H1 (cell line): ENCODE measurements around the gene PIAS2. TPM values are rescaled to one million over a fixed set of nuclear protein-coding genes. Genes with fewer than 3 reads are reported as not detected.

Experiments
- CTCF ChIA-PET: fragments of 300-600 bp; sonication (Branson Sonifier 250); formaldehyde crosslinking; loops from one replicate; lab custom pipeline; 2021; ENCODE audit not compliant: partially characterized antibody; lab: Charles Lee
- POLR2A ChIA-PET: fragments of 300-600 bp; sonication (Branson Sonifier 250); formaldehyde crosslinking; loops from one replicate; lab custom pipeline; 2021; ENCODE audit warnings: inconsistent platforms; ENCODE audit not compliant: partially characterized antibody; lab: Charles Lee
- DNase-seq, 2 experiments: peaks; one replicate each; pipeline versions ENCODE4 v3.0.0 to v3.0.0-alpha.2; 2010 to 2022; ENCODE audit warnings: low spot score in 2 of 2, low read depth in 1 of 2, mixed read lengths in 1 of 2
- FAIRE-seq: peaks from 2 replicates; lab custom pipeline; 2011; peaks lifted over from hg19 to GRCh38; lab: Jason Lieb, UNC
- H2AFZ ChIP-seq: 2 replicates; pipeline ENCODE4 v1.8.1; 2012; ENCODE audit warnings: low read length, inconsistent platforms
- H2AK5ac ChIP-seq: 2 replicates; pipeline ENCODE4 v1.6.1; 2013; ENCODE audit warnings: low read depth, low read length
- H2BK120ac ChIP-seq: replicated peaks from 2 replicates; pipeline ENCODE3; 2013; ENCODE audit warnings: low read depth, low read length, inconsistent platforms
- H2BK12ac ChIP-seq: 2 replicates; pipeline ENCODE4 v1.6.1; 2013; ENCODE audit warnings: low read depth, low read length
- H2BK15ac ChIP-seq: 2 replicates; pipeline ENCODE4 v1.6.1; 2013; ENCODE audit warnings: low read length
- H2BK20ac ChIP-seq: 2 replicates; pipeline ENCODE4 v1.6.1; 2013; ENCODE audit warnings: low read length
- H2BK5ac ChIP-seq: 2 replicates; pipeline ENCODE4 v1.6.1; 2013; ENCODE audit warnings: low read depth, low read length
- H3K14ac ChIP-seq: 2 replicates; pipeline ENCODE4 v1.6.1; 2013; ENCODE audit warnings: inconsistent platforms; ENCODE audit not compliant: insufficient read length
- H3K18ac ChIP-seq: 2 replicates; pipeline ENCODE4 v1.6.1; 2013; ENCODE audit warnings: low read length; ENCODE audit errors: extremely low read depth
- H3K23ac ChIP-seq: 2 replicates; pipeline ENCODE4 v1.6.1; 2013; ENCODE audit warnings: inconsistent platforms; ENCODE audit not compliant: insufficient read length
- H3K23me2 ChIP-seq: 2 replicates; pipeline ENCODE4 v1.6.1; 2013; ENCODE audit warnings: low read depth, low read length
- H3K27ac ChIP-seq: 2 replicates; pipeline ENCODE4 v1.6.1; 2011; ENCODE audit warnings: low read depth, low read length, inconsistent platforms
- H3K27me3 ChIP-seq, 4 experiments: replicated peaks in 1 of 4; 1 replicate in 1 of 4; 2 replicates in 3 of 4; pipeline versions ENCODE4 v1.6.1 to v1.8.1; 2011 to 2013; ENCODE audit warnings: low read length in 3 of 4, mild to moderate bottlenecking in 3 of 4, inconsistent platforms in 2 of 4, mixed read lengths in 2 of 4, moderate library complexity in 1 of 4; ENCODE audit not compliant: control insufficient read depth in 3 of 4, insufficient read depth in 3 of 4; ENCODE audit errors: extremely low read depth in 1 of 4
- H3K36me3 ChIP-seq, 4 experiments: 2 replicates each; pipeline versions ENCODE4 v1.6.1 to v1.8.1; 2011 to 2013; ENCODE audit warnings: mild to moderate bottlenecking in 4 of 4, low read length in 3 of 4, moderate library complexity in 2 of 4, control low read depth in 1 of 4, inconsistent platforms in 1 of 4; ENCODE audit not compliant: insufficient read depth in 4 of 4, control insufficient read depth in 2 of 4
- H3K4ac ChIP-seq: replicated peaks from 2 replicates; pipeline ENCODE3; 2013; ENCODE audit warnings: low read length, low read depth, mixed read lengths, inconsistent platforms; ENCODE audit not compliant: insufficient read length
- H3K4me1 ChIP-seq, 4 experiments: replicated peaks in 1 of 4; 1 replicate in 1 of 4; 2 replicates in 3 of 4; pipeline versions ENCODE4 v1.6.1 to v1.8.1; 2011 to 2013; ENCODE audit warnings: low read length in 3 of 4, inconsistent platforms in 2 of 4, mixed read lengths in 1 of 4; ENCODE audit not compliant: insufficient read depth in 4 of 4, control insufficient read depth in 3 of 4
- H3K4me2 ChIP-seq, 2 experiments: 2 replicates each; pipeline versions ENCODE4 v1.6.1 to v1.8.1; 2011 to 2013; ENCODE audit warnings: low read depth in 2 of 2, low read length in 2 of 2, control low read depth in 1 of 2, inconsistent platforms in 1 of 2, mild to moderate bottlenecking in 1 of 2; ENCODE audit not compliant: insufficient read depth in 1 of 2
- H3K4me3 ChIP-seq, 4 experiments: fragments of 200-600, 300-600 bp in 1 of 4; sonication (generic), shearing (Covaris generic), sonication (Bioruptor Twin) in 1 of 4; 2 replicates each; pipeline versions ENCODE4 v1.5.1 to v1.8.1; 2011 to 2016; ENCODE audit warnings: low read length in 4 of 4, low read depth in 3 of 4, control low read depth in 2 of 4, inconsistent platforms in 2 of 4, mild to moderate bottlenecking in 2 of 4, mixed read lengths in 1 of 4, moderate library complexity in 1 of 4; ENCODE audit not compliant: insufficient read depth in 2 of 4; ENCODE audit errors: extremely low read depth in 1 of 4
- H3K56ac ChIP-seq: replicated peaks from 2 replicates; pipeline ENCODE3; 2013; ENCODE audit warnings: low read depth, mild to moderate bottlenecking, mixed read lengths, low read length, inconsistent platforms; ENCODE audit not compliant: insufficient read length
- H3K79me1 ChIP-seq: 2 replicates; pipeline ENCODE4 v1.6.1; 2013; ENCODE audit warnings: low read depth, low read length, control low read depth
- H3K79me2 ChIP-seq, 2 experiments: 2 replicates each; pipeline versions ENCODE4 v1.6.1 to v1.8.1; 2012 to 2013; ENCODE audit warnings: low read length in 2 of 2, mild to moderate bottlenecking in 2 of 2, inconsistent platforms in 1 of 2; ENCODE audit not compliant: insufficient read depth in 2 of 2, control insufficient read depth in 1 of 2
- H3K9ac ChIP-seq, 4 experiments: replicated peaks in 1 of 4; 1 replicate in 1 of 4; 2 replicates in 3 of 4; pipeline versions ENCODE4 v1.6.1 to v1.8.1; 2011 to 2013; ENCODE audit warnings: low read depth in 3 of 4, low read length in 3 of 4, control low read depth in 2 of 4, mild to moderate bottlenecking in 2 of 4, moderate library complexity in 2 of 4, inconsistent platforms in 1 of 4; ENCODE audit errors: extremely low read depth in 1 of 4
- H3K9me3 ChIP-seq, 2 experiments: 2 replicates each; pipeline versions ENCODE4 v1.6.1 to v1.8.1; 2012 to 2013; ENCODE audit warnings: mild to moderate bottlenecking in 2 of 2, moderate library complexity in 2 of 2, control low read depth in 1 of 2, inconsistent platforms in 1 of 2, low read depth in 1 of 2, low read length in 1 of 2, mixed read lengths in 1 of 2; ENCODE audit not compliant: insufficient read depth in 2 of 2
- H4K20me1 ChIP-seq, 2 experiments: replicated peaks in 1 of 2; 2 replicates each; pipeline versions ENCODE3 to v1.8.1; 2011 to 2013; ENCODE audit warnings: inconsistent platforms in 2 of 2, low read length in 2 of 2, mild to moderate bottlenecking in 1 of 2; ENCODE audit not compliant: insufficient read depth in 2 of 2, control insufficient read depth in 1 of 2
- H4K5ac ChIP-seq: 2 replicates; pipeline ENCODE4 v1.6.1; 2013; ENCODE audit warnings: low read length, low read depth, mixed read lengths, inconsistent platforms; ENCODE audit not compliant: insufficient read length
- H4K8ac ChIP-seq: 2 replicates; pipeline ENCODE4 v1.8.0; 2013; ENCODE audit warnings: mild to moderate bottlenecking, moderate library complexity, low read length, inconsistent platforms; ENCODE audit not compliant: insufficient read depth; ENCODE audit errors: extremely low read depth
- H4K91ac ChIP-seq: replicated peaks from 2 replicates; pipeline ENCODE3; 2013; ENCODE audit warnings: low read length, mixed read lengths, inconsistent platforms; ENCODE audit not compliant: insufficient read length
- BRCA1 ChIP-seq: IDR thresholded peaks from 2 replicates; pipeline ENCODE4 v1.6.1; 2012; ENCODE audit warnings: low read depth, low read length, improper control_type of control experiment
- CTBP2 ChIP-seq: IDR thresholded peaks from 2 replicates; pipeline ENCODE4 v1.7.0; 2011; ENCODE audit warnings: borderline replicate concordance, mild to moderate bottlenecking, moderate library complexity, mixed read lengths, low read length; ENCODE audit not compliant: insufficient read depth, insufficient read length
- EP300 ChIP-seq, 2 experiments: IDR thresholded peaks; 1 replicate in 1 of 2; 2 replicates in 1 of 2; pipeline ENCODE4 v1.6.1; 2011 to 2012; ENCODE audit warnings: low read depth in 2 of 2, low read length in 2 of 2, mild to moderate bottlenecking in 2 of 2, borderline replicate concordance in 1 of 2, inconsistent platforms in 1 of 2, moderate library complexity in 1 of 2
- HDAC2 ChIP-seq, 2 experiments: fragments of 300-600 bp in 1 of 2; sonication (generic) in 1 of 2; IDR thresholded peaks; 2 replicates each; pipeline ENCODE4 v1.6.1; 2011 to 2012; ENCODE audit warnings: low read depth in 2 of 2, low read length in 2 of 2, mild to moderate bottlenecking in 2 of 2, moderate library complexity in 2 of 2, borderline replicate concordance in 1 of 2, inconsistent platforms in 1 of 2
- JUN ChIP-seq: IDR thresholded peaks from 2 replicates; pipeline ENCODE4 v1.6.1; 2011; ENCODE audit warnings: low read depth, mild to moderate bottlenecking, improper control_type of control experiment, low read length
- YY1 ChIP-seq: IDR thresholded peaks from 2 replicates; pipeline ENCODE4 v1.6.1; 2011; ENCODE audit warnings: low read depth, mild to moderate bottlenecking, low read length
- WGBS, 2 experiments: shearing (Covaris generic) in 1 of 2; methylation state at CpG; one replicate each; pipeline versions ENCODE4 v1.1.6 to v1.1.7; 2013 to 2015; ENCODE audit warnings: low lambda C conversion rate in 2 of 2, mixed read lengths in 2 of 2, inconsistent platforms in 1 of 2, low coverage in 1 of 2, missing lambda C conversion rate in 1 of 2; ENCODE audit not compliant: insufficient replicate concordance in 2 of 2, insufficient coverage in 1 of 2, insufficient read length in 1 of 2; ENCODE audit errors: extremely low coverage in 1 of 2, missing lambda C conversion rate in 1 of 2; 5-methylcytosine and 5-hydroxymethylcytosine counted together
- polyA plus RNA-seq, 7 experiments: library from polyadenylated mRNA; depleted of rRNA in 3 of 7; stranded (reverse) in 5 of 7; unstranded in 2 of 7; fragments of >200 nt in 5 of 7; fragments of 200-250 nt in 2 of 7; gene quantifications; 1 replicate in 5 of 7; 2 replicates in 1 of 7; 4 replicates in 1 of 7; pipeline versions ENCODE4 v1.2.1 to v1.2.3, GENCODE V29; 2011 to 2013; ENCODE audit warnings: missing spikeins in 2 of 7, mixed read lengths in 2 of 7
- total RNA-seq: library from RNA; stranded (reverse); fragmentation: NEBNext Ultra II Directional; extraction: Animal tissue kit (Norgen Biotek cat#: 25700); gene quantifications from 2 replicates; pipeline ENCODE4 v1.2.1, GENCODE V29; 2021

Gene PIAS2
- total and polyA plus RNA-seq, 2 of the 8 experiments (the other 6 are each of a cell fraction or from before 2014, with no cell fraction given): 20.1 to 53.9 TPM

DNA sequence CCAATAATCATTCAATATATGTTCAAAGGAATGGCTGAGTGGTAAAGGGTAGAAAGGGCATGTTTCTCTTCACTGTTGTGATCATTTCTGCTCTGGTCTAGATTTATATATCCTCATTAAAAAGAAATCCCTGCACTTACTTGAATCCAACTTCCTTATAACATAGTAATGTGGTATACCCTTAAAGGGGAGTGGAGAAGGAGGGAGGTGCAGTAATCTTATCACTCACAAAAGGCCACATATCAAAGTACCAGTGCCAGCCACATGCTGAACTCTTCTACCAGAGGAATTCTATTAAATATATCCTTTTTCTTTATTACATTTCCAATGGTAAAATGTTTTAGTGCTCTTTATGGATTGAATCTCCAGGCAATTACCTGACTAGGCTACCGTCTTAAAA is 3.3 kb upstream of the PIAS2 start:
- Histone ChIP-seq H3K27ac (no peak overlapping the region), H2BK5ac (no peak overlapping the region), H3K23ac (no peak overlapping the region), H2BK12ac (no peak overlapping the region), H3K9me3 (no peaks in the 10 kb centered on the region), H4K91ac (no peak overlapping the region), H2BK120ac (no peak overlapping the region), H3K4me2 (no peak overlapping the region), H2AFZ (no peak overlapping the region), H4K5ac (no peak overlapping the region), H2AK5ac (no peak overlapping the region), H4K20me1 (no peaks in the 10 kb centered on the region), H3K9ac (no peak overlapping the region), H3K4ac (no peak overlapping the region), H3K79me1 (no peaks in the 10 kb centered on the region), H3K23me2 (peaks cover 8% of the 10 kb centered on the region; the same call in 1 of the 2 replicates), H2BK15ac (no peak overlapping the region), H3K4me1 (peaks cover 0 to 5% (median under 1%) of the 10 kb centered on the region in 4 experiments; a peak in 4 of 7 replicates), H3K27me3 (no peaks in the 10 kb centered on the region), H3K36me3 (no peaks in the 10 kb centered on the region), H3K4me3 (no peak overlapping the region), H3K56ac (no peak overlapping the region), H3K18ac (no peak overlapping the region), H4K8ac (no peak overlapping the region), H2BK20ac (no peak overlapping the region), H3K14ac (no peak overlapping the region), H3K79me2 (peaks cover 0 to 12% of the 10 kb centered on the region in 2 experiments; a peak in 3 of 4 replicates)
- CTCF ChIA-PET: interaction anchor here (0.8 kb wide), 1 partner anchor 50 kb away, joined by 3 read pairs; no protein-coding TSS in a partner anchor
- WGBS, 2 experiments: 89% methylated on average over 1 of the region's 1 CpG; no CpG with 5 or more reads in 1 of the 2 experiments
- FAIRE-seq (no peak), DNase-seq (no peak)
- POLR2A ChIA-PET: no interaction called here
- TF ChIP-seq HDAC2 (IDR thresholded peaks at IDR 0.05; ENCODE audit: borderline replicate concordance in 1 of 2, low read depth in 2 of 2, low read length in 2 of 2): no peak
- no peak for TF ChIP-seq CTBP2
- no peak for TF ChIP-seq EP300 (IDR thresholded peaks at IDR 0.05; ENCODE audit: borderline replicate concordance in 1 of 2, low read depth in 2 of 2, low read length in 2 of 2)
- no peak for TF ChIP-seq JUN
- TF ChIP-seq BRCA1: no peak
- no peak for TF ChIP-seq YY1
